ENCODE measurements around the gene PIP5K1C.

DNA sequence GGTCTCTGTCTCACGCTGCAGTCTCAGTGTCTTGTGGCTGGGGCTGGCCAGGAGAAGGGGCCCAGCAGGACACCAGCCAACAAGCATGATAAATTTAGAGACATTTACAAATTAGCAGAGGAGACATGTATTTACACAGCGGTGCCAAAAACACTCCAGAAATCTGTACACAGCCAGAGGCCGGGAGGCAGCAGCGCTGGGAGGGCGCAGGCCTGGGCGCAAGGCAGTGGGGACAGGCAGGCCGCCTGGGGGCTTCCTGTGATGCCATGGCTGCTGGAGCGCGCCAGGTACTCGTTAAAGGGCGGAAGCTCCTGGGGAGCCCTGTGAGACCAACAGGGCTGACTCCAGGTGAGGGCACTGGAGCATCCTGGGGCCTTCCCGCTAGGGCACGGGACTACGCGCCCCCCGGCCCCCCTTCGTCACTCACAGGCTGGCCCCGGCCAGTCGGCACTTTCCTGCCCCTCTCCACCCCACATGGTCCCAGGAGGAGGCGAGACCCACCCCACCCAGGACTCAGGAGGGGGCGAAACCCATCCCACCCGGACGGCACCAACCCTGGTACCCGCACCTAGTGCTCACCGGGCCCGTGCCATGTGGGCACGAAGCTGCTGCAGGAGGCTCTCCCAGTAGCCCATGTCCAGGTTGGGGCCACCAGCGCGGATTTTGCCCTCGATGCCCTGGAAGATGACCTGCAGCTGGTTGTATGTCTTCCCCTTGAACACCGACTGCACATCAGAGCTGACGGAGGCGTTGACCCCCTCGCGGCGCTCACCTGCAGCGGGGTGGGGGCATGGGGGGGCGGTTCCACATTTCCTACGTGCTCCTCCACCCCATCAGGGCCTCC lies 86.2 kb downstream of the PIP5K1C start:
- TF ChIP-seq REST (IDR thresholded peaks at IDR 0.05) (no peak), CTCF (IDR thresholded peaks at IDR 0.05) (no peak), CEBPB (IDR thresholded peaks at IDR 0.05) (no peak), POLR2A (IDR thresholded peaks at IDR 0.05; ENCODE audit: low read length) (no peak), TP53 (CRISPR knock-in tag; IDR thresholded peaks at IDR 0.05) (no peak), CHD2 (IDR thresholded peaks at IDR 0.05; ENCODE audit: low read length, partially characterized antibody) (no peak), MAX (IDR thresholded peaks at IDR 0.05) (no peak), ZC3H11A (IDR thresholded peaks at IDR 0.05) (no peak), CHD4 (IDR thresholded peaks at IDR 0.05; ENCODE audit: borderline replicate concordance) (no peak), JUN (IDR thresholded peaks at IDR 0.05) (no peak), JUNB (IDR thresholded peaks at IDR 0.05) (no peak)

All from A549 (cell line).